ENCODE measurements around the gene INAVA.

DNA sequence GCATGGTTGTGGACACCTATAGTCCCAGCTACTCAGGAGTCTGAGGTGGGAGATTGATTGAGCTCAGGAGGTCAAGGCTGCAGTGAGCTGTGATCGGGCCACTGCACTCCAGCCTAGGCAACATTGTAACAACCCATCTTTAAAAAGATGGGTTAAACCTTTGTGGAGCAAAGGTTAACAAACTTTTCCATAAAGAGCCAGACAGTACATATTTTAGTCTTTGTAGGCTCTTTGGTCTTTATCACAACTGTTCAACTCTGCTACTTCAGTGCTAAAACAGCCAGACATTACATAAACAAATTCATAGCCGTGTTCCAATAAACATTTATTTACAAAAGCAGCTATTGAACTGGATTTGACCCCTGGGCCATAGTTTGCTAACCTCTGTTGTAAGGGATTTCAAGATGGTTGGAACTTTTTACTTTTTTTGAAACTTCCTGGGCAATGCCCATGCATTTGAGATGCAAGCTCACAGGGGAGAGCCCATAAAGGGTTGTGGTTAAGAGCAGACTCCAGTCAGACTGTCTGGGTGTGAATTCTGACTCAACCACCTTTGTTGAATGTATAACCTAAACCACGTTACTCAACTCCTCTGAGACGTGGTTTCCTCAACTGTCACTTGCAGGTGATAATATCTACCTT is 10.8 kb downstream of the INAVA start:
- TF ChIP-seq POLR2A (IDR thresholded peaks at IDR 0.05): no peak
- TF ChIP-seq, protein P1, sequence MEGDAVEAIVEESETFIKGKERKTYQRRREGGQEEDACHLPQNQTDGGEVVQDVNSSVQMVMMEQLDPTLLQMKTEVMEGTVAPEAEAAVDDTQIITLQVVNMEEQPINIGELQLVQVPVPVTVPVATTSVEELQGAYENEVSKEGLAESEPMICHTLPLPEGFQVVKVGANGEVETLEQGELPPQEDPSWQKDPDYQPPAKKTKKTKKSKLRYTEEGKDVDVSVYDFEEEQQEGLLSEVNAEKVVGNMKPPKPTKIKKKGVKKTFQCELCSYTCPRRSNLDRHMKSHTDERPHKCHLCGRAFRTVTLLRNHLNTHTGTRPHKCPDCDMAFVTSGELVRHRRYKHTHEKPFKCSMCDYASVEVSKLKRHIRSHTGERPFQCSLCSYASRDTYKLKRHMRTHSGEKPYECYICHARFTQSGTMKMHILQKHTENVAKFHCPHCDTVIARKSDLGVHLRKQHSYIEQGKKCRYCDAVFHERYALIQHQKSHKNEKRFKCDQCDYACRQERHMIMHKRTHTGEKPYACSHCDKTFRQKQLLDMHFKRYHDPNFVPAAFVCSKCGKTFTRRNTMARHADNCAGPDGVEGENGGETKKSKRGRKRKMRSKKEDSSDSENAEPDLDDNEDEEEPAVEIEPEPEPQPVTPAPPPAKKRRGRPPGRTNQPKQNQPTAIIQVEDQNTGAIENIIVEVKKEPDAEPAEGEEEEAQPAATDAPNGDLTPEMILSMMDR (IDR thresholded peaks at IDR 0.05): no peak

Data from Peyer's patch (tissue), 4 donors.